Colon (tissue), 2 donors: ENCODE results near the gene NT5C2.
"Not testable (repeated sequence)": the region's sequence is repeated elsewhere in the genome, so short reads cannot be mapped to it uniquely, and the experiment has no call there.

Experiments used
- FAIRE-seq: peaks from 2 replicates; lab custom pipeline; 2012; peaks lifted over from hg19 to GRCh38; lab: Jason Lieb, UNC
- donor health status: control.
- donor health status: control.

The NT5C2 gene

DNA sequence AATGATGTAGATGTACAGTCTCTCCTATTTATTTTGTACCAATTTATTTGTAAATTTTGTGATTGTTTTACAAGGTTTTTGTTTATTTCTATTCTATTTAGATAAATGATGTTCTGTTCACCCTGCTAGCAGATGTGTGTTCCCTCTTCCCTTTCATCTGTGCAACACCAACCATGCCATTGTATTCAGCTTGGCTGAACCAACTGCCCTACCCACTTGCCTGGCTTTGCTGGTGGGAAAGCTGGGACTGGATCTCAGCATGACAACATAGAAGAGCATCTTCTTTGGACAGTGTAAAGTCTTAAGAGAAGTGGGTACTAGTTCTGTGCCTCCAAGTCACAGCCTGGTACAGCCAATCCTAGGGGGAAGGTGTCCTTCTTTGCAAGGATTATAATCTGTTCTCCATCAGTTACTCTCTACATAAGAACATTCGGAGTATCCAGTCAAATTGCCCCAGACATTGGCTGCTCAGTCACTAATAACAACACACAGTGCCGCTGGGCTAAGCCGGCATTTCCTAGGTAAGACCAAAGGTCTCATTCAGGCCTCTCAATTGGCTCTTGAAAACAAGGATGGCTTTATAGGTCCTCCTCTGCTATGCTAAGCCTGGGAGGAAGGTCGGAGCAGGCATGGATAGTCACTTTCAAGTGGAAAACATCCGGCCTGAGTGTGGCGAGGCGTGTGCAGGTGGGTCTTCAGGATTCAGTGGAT lies 109.7 kb downstream of the NT5C2 start:
- no peak for FAIRE-seq

- no peak for FAIRE-seq
Measured at GRCh38 chr10:103082683-103083082, 110.4 kb downstream of the NT5C2 start.

DNA sequence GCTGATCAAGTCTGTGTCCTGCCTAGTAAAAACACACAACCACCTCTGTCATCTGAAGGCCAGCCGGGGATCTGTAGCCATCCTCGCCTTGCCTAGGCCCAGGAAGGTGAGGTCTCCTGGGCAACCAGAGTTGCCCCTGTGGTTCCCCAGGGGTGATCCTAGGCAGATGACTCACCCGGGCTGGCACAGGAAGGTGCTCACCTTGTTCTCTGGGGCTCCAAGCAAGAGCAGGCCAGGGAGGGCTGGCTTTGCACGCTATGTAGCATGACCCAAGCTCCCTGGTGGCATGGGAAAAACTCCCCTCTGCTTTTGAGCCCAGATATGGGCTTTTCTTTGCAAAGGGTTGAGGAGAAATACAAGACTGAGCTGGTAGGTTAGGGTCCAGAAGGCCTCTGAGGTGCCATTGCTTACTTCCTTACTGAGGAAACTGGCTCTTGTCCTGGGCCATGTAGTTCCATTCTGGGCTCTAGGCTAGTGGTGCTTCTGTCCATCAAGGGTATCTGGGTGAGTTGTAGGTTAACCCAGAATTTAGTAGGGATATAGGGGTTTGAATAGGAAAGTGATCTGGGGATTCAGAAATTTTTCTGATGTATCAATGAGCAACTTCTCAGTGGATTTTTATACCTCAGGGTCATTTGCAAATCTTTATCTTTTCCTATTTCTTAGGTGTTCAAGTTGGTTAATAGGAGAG lies 112.0 kb downstream of the NT5C2 start:
- FAIRE-seq = no peak

DNA sequence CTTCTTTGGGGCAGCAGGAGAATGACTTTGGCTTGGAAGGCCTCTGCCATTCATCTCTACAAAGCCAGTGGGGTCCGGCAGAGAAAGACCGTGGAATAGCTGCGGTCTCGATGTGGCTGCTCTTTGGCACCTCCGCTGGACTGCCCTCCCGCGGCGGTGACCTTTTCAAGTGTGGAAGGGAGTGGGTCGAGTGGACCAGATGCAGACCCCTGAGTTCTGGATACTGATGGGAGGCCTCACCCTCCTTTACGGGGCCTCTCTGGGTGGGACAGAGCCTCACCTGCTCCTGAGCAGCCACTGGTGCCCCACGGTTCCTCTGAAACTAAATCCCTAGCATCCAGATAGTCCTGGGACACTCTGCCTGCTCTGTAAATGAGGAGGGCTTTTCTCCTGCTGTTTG lies 113.1 kb downstream of the NT5C2 start:
- FAIRE-seq = no peak

DNA sequence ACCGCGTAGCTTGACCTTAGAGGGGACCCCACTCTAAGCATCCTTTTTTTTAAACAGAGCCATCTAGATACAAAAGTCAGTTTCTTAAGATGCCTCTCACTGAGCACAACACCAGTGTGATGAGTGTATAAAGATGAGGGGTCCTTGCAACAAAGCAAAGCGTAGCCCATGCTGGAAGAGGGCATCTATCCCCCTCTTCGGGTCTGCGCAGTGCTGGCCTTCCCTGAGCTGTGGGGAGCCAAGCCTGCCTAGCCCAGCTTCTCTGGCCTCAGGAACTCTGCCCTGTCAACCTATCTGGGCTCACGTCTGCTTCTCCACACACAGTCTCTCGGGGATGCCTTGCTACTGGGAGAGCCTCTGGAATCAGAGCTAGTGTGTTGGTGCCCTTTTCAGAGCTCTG lies 114.0 kb downstream of the NT5C2 start:
- FAIRE-seq = no peak

- no peak for FAIRE-seq
Measured at GRCh38 chr10:103078676-103079075, 114.4 kb downstream of the NT5C2 start.

DNA sequence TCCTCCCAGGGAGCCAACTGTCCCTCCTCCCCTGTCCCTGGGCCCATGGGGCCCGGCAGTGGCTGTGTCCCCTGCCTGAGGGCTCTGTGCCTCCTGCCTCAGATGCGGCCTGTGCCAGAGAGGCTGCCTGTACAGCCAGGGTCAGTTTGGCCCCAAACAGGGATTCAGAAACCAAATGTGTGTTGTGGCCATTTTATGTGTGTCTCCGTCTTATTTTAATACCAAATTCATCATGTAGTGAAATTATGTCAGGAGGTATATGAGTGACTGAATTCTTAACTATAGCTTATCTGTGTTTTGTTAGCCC lies 114.8 kb downstream of the NT5C2 start:
- no peak for FAIRE-seq

GRCh38 chr10:103077491-103078308 lies 115.4 kb downstream of the NT5C2 start:
- no peak for FAIRE-seq

- FAIRE-seq = no peak
Measured at GRCh38 chr10:103077020-103077419, 116.1 kb downstream of the NT5C2 start.

- FAIRE-seq = no peak
Measured at GRCh38 chr10:103072891-103073290, 120.2 kb downstream of the NT5C2 start.

GRCh38 chr10:103072276-103072675 lies 120.8 kb downstream of the NT5C2 start:
- FAIRE-seq = no peak

- no peak for FAIRE-seq
Measured at GRCh38 chr10:103069453-103070331, 123.4 kb downstream of the NT5C2 start.

GRCh38 chr10:103067956-103068355 lies 125.1 kb downstream of the NT5C2 start:
- no peak for FAIRE-seq

DNA sequence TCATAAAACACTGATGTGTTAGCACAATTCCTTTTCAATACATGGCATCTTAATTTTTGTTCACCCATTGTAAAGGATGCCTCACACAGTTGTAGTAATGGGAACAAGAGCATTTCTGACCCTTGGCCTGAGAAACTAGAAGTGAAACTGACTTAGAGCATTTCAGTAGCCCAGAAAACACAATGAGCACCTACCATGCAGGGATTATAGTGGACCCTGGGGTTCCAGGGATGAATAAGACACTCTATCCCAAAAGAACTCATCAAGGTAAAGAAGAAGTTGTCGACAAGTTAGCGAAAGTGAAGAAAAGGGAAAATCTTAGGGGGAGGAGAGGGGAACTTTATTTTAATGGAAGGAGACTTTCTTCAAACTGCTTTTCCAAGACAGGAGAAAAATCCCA lies 125.6 kb downstream of the NT5C2 start:
- FAIRE-seq = no peak

- FAIRE-seq = not testable (repeated sequence)
Measured at GRCh38 chr10:103067099-103067477, 126.0 kb downstream of the NT5C2 start.

GRCh38 chr10:103066141-103067098 lies 126.7 kb downstream of the NT5C2 start:
- FAIRE-seq = no peak

DNA sequence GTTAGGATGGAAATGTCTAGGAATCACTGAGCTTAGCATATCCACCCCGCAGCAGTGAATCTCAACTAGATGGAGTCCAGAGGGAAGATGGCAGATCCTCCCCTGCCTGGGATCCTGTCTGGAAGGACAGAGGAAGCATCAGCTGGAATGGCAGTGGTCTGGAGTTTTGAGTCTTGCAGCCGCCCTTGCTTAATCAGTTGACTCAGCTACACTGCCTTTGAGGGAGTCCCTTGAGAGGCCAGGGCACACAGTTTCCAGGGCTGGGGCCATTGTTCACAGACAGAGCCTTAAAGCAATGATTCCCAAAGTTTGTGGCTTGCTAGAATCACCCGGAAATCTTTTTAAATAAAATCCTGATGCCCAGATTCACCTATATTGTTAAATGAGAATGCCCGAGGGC lies 128.1 kb downstream of the NT5C2 start:
- FAIRE-seq = no peak

DNA sequence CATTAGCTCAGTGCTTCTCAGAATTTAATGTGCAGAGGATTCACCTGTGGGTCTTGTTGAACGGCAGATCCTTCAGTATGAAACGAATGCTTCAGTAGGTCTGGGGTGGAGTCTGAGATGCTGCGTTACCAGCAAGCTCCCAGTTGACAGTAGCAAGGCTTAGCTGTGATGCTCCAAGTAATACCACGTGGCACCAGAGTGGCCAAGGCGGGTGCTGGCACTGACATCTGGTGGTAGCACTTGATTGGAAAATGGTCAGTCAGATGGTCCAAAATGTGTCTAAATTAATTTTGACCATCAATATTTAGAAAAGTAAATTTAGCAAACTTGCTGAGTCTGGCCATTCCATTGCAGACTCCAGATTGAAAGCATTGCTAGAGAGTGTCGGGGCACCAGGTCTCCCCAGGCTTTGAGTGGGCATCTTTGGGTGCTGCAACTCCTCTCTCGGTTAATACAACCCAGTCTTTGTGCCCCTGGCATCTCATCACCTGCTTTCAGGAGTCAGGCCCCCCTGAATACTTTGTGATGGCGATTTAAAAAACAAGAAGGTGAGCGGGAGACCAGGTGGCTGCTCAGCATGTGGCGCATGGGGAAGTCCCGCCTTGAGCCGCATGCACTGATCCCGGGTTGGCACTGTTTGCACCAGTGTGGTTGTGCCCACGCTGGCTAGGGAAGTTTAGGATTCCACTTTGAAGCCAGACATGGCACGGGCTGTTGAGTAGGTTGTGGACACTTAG lies 130.1 kb downstream of the NT5C2 start:
- no peak for FAIRE-seq

- FAIRE-seq = no peak
Measured at GRCh38 chr10:103060575-103060974, 132.5 kb downstream of the NT5C2 start.

DNA sequence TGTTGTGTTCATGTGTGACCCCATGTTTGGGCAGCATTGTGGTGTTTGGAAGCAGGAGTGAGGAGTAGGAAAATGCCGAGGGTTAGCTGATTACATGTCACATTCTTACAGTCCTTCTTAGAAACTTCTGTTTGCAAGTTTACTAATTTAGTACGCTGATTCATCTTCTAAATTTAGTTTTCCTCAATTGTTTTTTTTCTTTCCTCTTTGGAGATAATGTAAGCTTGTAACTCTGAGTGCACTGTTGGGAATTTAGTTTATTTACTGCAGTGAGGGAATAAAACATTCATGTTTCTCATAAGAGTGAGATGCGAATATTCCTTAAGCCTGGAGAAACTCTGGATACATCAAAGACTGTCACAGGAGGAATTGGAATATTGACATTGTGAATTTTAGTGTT lies 135.0 kb downstream of the NT5C2 start:
- FAIRE-seq = no peak
